M059J (cell line): ENCODE measurements around the gene KRTAP10-8. TPM values are rescaled to one million over a fixed set of nuclear protein-coding genes. Genes with fewer than 3 reads are reported as not detected.
"Not testable (repeated sequence)": the region's sequence is repeated elsewhere in the genome, so short reads cannot be mapped to it uniquely, and the experiment has no call there.

Experiments used
- DNase-seq: peaks from one replicate; pipeline ENCODE4 v3.0.0-alpha.2; 2012; ENCODE audit warnings: low read depth
- total RNA-seq: library from RNA; depleted of rRNA; stranded (reverse); fragments of >200 nt; shearing (Covaris generic); gene quantifications from 2 replicates; pipeline ENCODE4 v1.2.3, GENCODE V29; 2014

The KRTAP10-8 gene
- total RNA-seq, 1 experiment from 2014 or later: not detected

- DNase-seq: no peak
These were observed 13.8 kb upstream of the KRTAP10-8 start for GRCh38 chr21:44598061-44598460.

- no peak for DNase-seq
These were observed 12.4 kb upstream of the KRTAP10-8 start for GRCh38 chr21:44599264-44600029.

- not testable (repeated sequence) for DNase-seq
These were observed 11.5 kb upstream of the KRTAP10-8 start, which contains the start of gene KRTAP10-7 for GRCh38 chr21:44600118-44600978. TSS of gene KRTAP10-7 (plus strand) at chr21:44600597. CDS start at chr21:44600622, 25 bp downstream.

GRCh38 chr21:44601091-44601490, 10.8 kb upstream of the KRTAP10-8 start:
- DNase-seq: not testable (repeated sequence)

- no peak for DNase-seq
These were observed 10.1 kb upstream of the KRTAP10-8 start for GRCh38 chr21:44601596-44602462.

GRCh38 chr21:44602463-44602850, 9.4 kb upstream of the KRTAP10-8 start:
- no peak for DNase-seq

- DNase-seq: no peak
These were observed 8.6 kb upstream of the KRTAP10-8 start for GRCh38 chr21:44603109-44603875.

GRCh38 chr21:44603911-44604310, 8.0 kb upstream of the KRTAP10-8 start:
- DNase-seq: no peak

GRCh38 chr21:44606495-44606894, 5.4 kb upstream of the KRTAP10-8 start:
- no peak for DNase-seq

- DNase-seq: no peak
These were observed 2.7 kb upstream of the KRTAP10-8 start for GRCh38 chr21:44609193-44609592.

GRCh38 chr21:44610157-44610843, 1.6 kb upstream of the KRTAP10-8 start:
- DNase-seq: not testable (repeated sequence)

GRCh38 chr21:44611551-44611950, 328 bp upstream of the KRTAP10-8 start:
- no peak for DNase-seq

GRCh38 chr21:44612669-44613229, 870 bp downstream of the KRTAP10-8 start:
- no peak for DNase-seq

- no peak for DNase-seq
These were observed 1.7 kb downstream of the KRTAP10-8 start for GRCh38 chr21:44613386-44614155.

- no peak for DNase-seq
These were observed 2.3 kb downstream of the KRTAP10-8 start for GRCh38 chr21:44614161-44614631.

- DNase-seq: no peak
These were observed 3.1 kb downstream of the KRTAP10-8 start for GRCh38 chr21:44614961-44615391.

GRCh38 chr21:44615466-44615865, 3.6 kb downstream of the KRTAP10-8 start:
- no peak for DNase-seq

- DNase-seq: no peak
These were observed 4.2 kb downstream of the KRTAP10-8 start for GRCh38 chr21:44615911-44616590.

GRCh38 chr21:44616591-44616926, 4.7 kb downstream of the KRTAP10-8 start:
- DNase-seq: no peak
